ENCODE results near the gene SMPDL3A. TPM values are rescaled to one million over a fixed set of nuclear protein-coding genes. Genes with fewer than 3 reads are reported as not detected.

The SMPDL3A gene
- total RNA-seq, 1 experiment from 2014 or later: 1.8 TPM

DNA sequence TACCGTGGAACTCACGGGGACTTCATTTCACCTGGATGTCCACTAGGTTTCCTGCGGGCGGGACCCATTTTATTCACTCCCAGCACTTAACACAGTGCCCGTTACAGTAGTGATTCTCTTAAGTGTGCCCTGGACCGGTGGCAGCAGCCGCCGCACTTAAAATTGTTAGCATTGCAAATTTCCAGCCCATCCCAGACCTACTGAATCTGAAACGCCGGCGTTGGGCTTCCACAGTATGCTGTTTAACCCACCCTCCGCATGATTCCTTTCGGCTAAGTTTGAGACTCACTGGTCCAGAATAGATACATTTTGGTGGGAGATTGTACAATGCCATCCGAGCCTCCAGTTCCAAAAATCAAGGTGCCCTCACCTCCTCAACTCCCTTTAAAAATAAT is 967 bp downstream of the SMPDL3A start:
- POLR2A ChIA-PET: interaction anchor here (0.6 kb wide), 1 partner anchor 138 kb away, joined by 3 read pairs; no protein-coding TSS in a partner anchor
- no peak for TF ChIP-seq SIN3A (IDR thresholded peaks at IDR 0.05; ENCODE audit: borderline replicate concordance, insufficient read depth, low read depth, low read length)
- TF ChIP-seq, protein P1, sequence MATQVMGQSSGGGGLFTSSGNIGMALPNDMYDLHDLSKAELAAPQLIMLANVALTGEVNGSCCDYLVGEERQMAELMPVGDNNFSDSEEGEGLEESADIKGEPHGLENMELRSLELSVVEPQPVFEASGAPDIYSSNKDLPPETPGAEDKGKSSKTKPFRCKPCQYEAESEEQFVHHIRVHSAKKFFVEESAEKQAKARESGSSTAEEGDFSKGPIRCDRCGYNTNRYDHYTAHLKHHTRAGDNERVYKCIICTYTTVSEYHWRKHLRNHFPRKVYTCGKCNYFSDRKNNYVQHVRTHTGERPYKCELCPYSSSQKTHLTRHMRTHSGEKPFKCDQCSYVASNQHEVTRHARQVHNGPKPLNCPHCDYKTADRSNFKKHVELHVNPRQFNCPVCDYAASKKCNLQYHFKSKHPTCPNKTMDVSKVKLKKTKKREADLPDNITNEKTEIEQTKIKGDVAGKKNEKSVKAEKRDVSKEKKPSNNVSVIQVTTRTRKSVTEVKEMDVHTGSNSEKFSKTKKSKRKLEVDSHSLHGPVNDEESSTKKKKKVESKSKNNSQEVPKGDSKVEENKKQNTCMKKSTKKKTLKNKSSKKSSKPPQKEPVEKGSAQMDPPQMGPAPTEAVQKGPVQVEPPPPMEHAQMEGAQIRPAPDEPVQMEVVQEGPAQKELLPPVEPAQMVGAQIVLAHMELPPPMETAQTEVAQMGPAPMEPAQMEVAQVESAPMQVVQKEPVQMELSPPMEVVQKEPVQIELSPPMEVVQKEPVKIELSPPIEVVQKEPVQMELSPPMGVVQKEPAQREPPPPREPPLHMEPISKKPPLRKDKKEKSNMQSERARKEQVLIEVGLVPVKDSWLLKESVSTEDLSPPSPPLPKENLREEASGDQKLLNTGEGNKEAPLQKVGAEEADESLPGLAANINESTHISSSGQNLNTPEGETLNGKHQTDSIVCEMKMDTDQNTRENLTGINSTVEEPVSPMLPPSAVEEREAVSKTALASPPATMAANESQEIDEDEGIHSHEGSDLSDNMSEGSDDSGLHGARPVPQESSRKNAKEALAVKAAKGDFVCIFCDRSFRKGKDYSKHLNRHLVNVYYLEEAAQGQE (IDR thresholded peaks at IDR 0.05; ENCODE audit: insufficient read depth in 1 of 2, low read depth in 2 of 2, low read length in 1 of 2): no peak
- TF ChIP-seq, protein P2, sequence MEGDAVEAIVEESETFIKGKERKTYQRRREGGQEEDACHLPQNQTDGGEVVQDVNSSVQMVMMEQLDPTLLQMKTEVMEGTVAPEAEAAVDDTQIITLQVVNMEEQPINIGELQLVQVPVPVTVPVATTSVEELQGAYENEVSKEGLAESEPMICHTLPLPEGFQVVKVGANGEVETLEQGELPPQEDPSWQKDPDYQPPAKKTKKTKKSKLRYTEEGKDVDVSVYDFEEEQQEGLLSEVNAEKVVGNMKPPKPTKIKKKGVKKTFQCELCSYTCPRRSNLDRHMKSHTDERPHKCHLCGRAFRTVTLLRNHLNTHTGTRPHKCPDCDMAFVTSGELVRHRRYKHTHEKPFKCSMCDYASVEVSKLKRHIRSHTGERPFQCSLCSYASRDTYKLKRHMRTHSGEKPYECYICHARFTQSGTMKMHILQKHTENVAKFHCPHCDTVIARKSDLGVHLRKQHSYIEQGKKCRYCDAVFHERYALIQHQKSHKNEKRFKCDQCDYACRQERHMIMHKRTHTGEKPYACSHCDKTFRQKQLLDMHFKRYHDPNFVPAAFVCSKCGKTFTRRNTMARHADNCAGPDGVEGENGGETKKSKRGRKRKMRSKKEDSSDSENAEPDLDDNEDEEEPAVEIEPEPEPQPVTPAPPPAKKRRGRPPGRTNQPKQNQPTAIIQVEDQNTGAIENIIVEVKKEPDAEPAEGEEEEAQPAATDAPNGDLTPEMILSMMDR (IDR thresholded peaks at IDR 0.05): no peak
- TF ChIP-seq TCF7L2 (IDR thresholded peaks at IDR 0.05; ENCODE audit: low read depth, low read length): no peak
- TF ChIP-seq POLR2AphosphoS5 (IDR thresholded peaks at IDR 0.05; ENCODE audit: low read depth, low read length): no peak
- Histone ChIP-seq H3K36me3 (ENCODE audit: control insufficient read depth, insufficient read depth, low read length) (no peaks in the 10 kb centered on the region), H3K4me1 (ENCODE audit: control insufficient read depth, insufficient read depth, low read length) (peaks cover 9% of the 10 kb centered on the region; the same call in 1 of the 2 replicates), H3K27ac (ENCODE audit: low read length) (peak overlapping the region; percentile 68), H3K9me3 (ENCODE audit: control insufficient read depth, insufficient read depth, low read depth, low read length) (no peaks in the 10 kb centered on the region), H3K4me3 (ENCODE audit: low read depth in 2 of 2, low read length in 2 of 2) (peak overlapping the region; percentile 65 to 70), H3K27me3 (ENCODE audit: control insufficient read depth, insufficient read depth, low read length) (peaks cover 4% of the 10 kb centered on the region; the same call in 1 of the 2 replicates)
- intact Hi-C loops (cut with micrococcal nuclease; ENCODE audit: unreplicated experiment) (no loop called here), in situ Hi-C loops (cut with HindIII; ENCODE audit: low pct_unique_long_range_greater_than_20kb, low sequenced_read_pairs) (no loop called here)
- no TSS peak for BruUV-seq (replicated peaks)
- ATAC-seq (peak; percentile 65), DNase-seq (ENCODE audit: low read depth, low spot score) (no peak)
- CTCF ChIA-PET: interaction anchor here (1.5 kb wide), 1 partner anchor 9 kb away, joined by 5 read pairs; no protein-coding TSS in a partner anchor

DNA sequence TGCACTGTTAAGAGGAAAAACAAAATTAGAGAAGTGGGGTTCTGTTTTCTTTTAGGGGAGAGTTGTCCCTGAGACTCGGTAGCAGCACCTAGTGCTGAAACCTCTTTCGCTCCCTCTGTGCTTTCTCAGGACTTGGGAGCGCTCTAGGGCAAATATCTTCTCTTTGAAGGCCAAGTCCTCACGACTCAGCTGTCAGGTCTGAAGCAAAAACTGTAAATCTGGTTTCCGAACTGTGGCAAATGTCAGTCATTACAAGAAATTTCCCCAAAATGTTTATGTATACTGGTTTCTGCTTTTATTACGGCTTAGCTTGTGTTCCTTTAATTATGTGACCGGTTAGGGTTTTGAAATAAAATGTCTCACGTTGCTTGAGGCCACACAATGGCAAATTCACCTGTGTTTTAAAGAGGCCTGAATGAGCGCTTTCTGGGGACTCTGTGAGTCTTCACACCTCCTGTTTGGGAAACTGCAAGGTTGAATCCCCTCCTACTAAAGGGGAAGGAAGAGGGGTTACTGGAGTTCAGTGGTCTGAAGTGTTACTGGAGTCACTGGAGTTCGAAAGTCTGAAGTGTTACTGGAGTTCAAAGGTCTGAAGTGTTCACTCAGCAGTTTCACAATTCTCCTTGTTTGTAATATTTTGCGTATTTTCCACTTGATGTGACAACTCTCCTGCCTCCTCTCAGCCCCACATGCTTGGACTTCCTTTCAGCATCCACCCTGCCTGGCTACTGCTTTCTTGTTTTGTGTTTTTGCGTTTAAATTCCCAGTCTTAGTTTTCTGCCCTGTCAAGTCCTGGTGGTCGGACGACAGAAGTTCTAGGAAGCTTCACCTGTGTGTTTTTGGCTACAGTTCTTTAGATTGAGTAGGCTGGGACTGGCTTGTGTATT is 1.6 kb downstream of the SMPDL3A start:
- no TSS peak for BruUV-seq (replicated peaks)
- H3K27ac ChIP-seq (ENCODE audit: low read length): peak overlapping the region; percentile 68; the same call in 1 of the 2 replicates
- intact Hi-C loops (cut with micrococcal nuclease; ENCODE audit: unreplicated experiment): no loop called here
- H3K36me3 ChIP-seq (ENCODE audit: control insufficient read depth, insufficient read depth, low read length): no peaks in the 10 kb centered on the region
- POLR2A ChIA-PET: no interaction called here
- in situ Hi-C loops (cut with HindIII; ENCODE audit: low pct_unique_long_range_greater_than_20kb, low sequenced_read_pairs): no loop called here
- CTCF ChIA-PET: no interaction called here
- H3K27me3 ChIP-seq (ENCODE audit: control insufficient read depth, insufficient read depth, low read length): peaks cover 4% of the 10 kb centered on the region; the same call in 1 of the 2 replicates
- peak overlapping the region; percentile 65 to 70 for H3K4me3 ChIP-seq (ENCODE audit: low read depth in 2 of 2, low read length in 2 of 2)
- H3K4me1 ChIP-seq (ENCODE audit: control insufficient read depth, insufficient read depth, low read length): peaks cover 9% of the 10 kb centered on the region; the same call in 1 of the 2 replicates
- TF ChIP-seq SIN3A (IDR thresholded peaks at IDR 0.05; ENCODE audit: borderline replicate concordance, insufficient read depth, low read depth, low read length): no peak
- no peak for TF ChIP-seq POLR2AphosphoS5 (IDR thresholded peaks at IDR 0.05; ENCODE audit: low read depth, low read length)
- TF ChIP-seq, protein P2 (IDR thresholded peaks at IDR 0.05): no peak
- TF ChIP-seq, protein P1 (IDR thresholded peaks at IDR 0.05; ENCODE audit: insufficient read depth in 1 of 2, low read depth in 2 of 2, low read length in 1 of 2): no peak
- no peak for TF ChIP-seq TCF7L2 (IDR thresholded peaks at IDR 0.05; ENCODE audit: low read depth, low read length)
- H3K9me3 ChIP-seq (ENCODE audit: control insufficient read depth, insufficient read depth, low read depth, low read length): no peaks in the 10 kb centered on the region
- DNase-seq (ENCODE audit: low read depth, low spot score) (peak; percentile 18), ATAC-seq (no peak)

Data from Panc1 (cell line).